ENCODE measurements around the gene TMEM132D.

The TMEM132D gene

DNA sequence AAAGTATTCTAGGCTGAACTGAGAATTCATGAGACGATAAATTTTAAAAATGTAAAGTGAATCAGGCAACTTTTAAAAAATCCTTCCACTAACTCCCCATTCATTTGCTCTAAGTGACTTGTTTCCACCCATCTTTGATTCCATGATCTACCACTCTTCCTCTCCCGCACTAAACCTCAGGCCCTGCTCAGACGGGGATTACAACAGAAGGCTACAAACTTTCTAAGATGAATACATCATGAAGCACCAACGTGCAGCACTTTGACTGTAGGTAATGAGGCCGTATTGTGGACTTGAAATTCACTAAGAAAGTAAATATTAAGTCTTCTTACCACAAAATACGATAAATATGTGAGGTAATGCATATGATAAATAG, 30.0 kb downstream of the TMEM132D start:
- FAIRE-seq (no peak), DNase-seq (ENCODE audit: low spot score) (no peak)

GRCh38 chr12:129873111-129873832, 30.6 kb downstream of the TMEM132D start:
- FAIRE-seq (no peak), DNase-seq (ENCODE audit: low spot score) (no peak)

GRCh38 chr12:129871991-129872972, 31.5 kb downstream of the TMEM132D start:
- DNase-seq (ENCODE audit: low spot score), result no peak
- FAIRE-seq, result no peak

DNA sequence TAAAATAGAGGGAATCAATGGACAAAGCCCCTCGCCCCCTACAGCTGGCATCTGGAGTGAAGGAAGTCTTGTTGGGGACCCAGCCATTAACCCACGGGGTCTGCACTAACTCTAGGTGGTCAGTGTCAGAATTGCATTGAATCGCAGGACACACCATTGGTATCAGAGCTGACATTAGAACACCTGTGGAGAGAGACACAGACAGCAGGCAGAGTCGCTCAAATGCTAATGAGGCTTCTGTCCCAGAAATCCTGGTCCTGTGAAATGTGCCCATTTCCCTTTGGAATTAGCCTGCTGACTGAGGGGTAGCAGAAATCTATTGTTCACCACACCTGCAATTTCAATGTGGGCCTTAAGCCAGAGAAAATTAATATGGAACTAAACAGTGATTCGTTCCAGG, 33.0 kb downstream of the TMEM132D start:
- FAIRE-seq (no peak), DNase-seq (ENCODE audit: low spot score) (no peak)

- no peak for DNase-seq (ENCODE audit: low spot score)
- no peak for FAIRE-seq
These were observed 33.7 kb downstream of the TMEM132D start for GRCh38 chr12:129870136-129870535.

GRCh38 chr12:129868575-129868974, 35.2 kb downstream of the TMEM132D start:
- no peak for FAIRE-seq
- DNase-seq (ENCODE audit: low spot score), result no peak

DNA sequence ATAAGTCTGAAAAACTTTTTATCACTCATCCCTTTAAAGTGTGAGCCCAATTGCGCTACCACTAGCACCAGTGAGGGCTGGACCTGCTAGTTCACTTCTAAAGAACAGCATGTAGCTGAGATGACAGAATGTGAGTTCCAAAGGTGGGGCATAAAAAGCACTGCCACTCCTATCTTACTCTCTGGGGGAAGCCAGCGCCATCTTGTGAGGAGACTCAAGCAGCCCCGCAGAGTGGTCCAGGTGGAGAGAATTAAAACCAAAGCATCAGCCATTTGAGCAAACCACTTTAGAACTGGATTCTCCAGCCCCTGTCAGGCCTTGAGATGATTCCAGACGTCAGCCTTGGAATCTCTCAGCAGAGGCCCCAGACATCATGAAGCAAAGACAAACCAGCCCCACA, 39.9 kb downstream of the TMEM132D start:
- FAIRE-seq (no peak), DNase-seq (ENCODE audit: low spot score) (no peak)

- FAIRE-seq (no peak), DNase-seq (ENCODE audit: low spot score) (no peak)
These were observed 41.2 kb downstream of the TMEM132D start for GRCh38 chr12:129862561-129863175.

DNA sequence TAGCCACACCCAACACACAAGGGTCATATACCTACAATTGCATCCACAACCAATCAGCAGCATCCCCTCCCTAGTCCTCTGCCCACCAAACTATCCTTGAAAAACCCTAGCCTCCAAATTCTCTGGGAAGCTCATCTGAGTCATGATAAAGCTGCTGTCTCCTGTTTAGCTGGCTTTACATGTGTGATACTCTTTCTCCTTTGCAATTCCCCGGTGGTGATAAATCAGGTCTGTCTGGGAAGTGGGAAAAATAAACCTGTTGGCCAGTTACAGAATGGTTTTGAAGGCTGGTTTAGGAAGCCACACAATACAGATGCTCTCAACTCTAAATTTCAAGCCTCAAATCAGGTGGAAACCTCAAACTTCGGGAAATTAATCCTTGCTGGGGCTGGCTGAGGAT, 41.9 kb downstream of the TMEM132D start:
- no peak for DNase-seq (ENCODE audit: low spot score)
- FAIRE-seq, result no peak

- FAIRE-seq, result no peak
These were observed 49.2 kb downstream of the TMEM132D start for GRCh38 chr12:129854591-129854990.

GRCh38 chr12:129851296-129851695, 52.5 kb downstream of the TMEM132D start:
- DNase-seq (ENCODE audit: low spot score) (no peak), FAIRE-seq (no peak)

More at GRCh38 chr12:129854591-129854990, 49.2 kb downstream of the TMEM132D start:
- no peak for DNase-seq (ENCODE audit: low spot score)

- no peak for FAIRE-seq
- DNase-seq (ENCODE audit: low spot score), result no peak
These were observed 54.9 kb downstream of the TMEM132D start for GRCh38 chr12:129848876-129849275.

GRCh38 chr12:129847063-129847462, 56.8 kb downstream of the TMEM132D start:
- DNase-seq (ENCODE audit: low spot score) (no peak), FAIRE-seq (no peak)

DNA sequence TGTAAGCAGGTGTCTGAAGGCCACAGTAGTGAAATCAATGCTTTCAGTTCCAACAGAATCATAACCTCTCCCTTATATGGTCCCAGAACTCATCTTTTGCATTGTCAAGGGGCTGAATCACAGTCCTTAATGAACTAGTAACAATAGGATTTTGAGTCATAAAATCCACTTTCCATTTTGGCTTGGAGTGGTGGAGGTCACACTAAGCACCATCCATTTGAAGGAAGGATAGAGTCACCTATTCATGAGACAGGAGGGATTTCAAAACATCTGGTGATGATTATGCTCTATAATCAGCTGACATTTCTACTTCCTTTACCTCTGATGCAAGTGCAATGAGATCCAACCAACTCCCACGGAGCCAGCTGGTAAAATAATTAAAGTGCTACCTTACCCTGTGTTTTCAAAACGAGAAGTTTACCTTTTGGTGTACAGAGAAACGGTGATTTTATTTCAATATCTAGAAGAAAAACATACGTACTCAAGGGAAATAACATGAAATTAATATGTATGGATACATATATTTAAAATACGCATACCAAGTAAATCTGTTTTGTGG, 59.1 kb downstream of the TMEM132D start:
- DNase-seq (ENCODE audit: low spot score) (peak; percentile 11), FAIRE-seq (no peak)

DNA sequence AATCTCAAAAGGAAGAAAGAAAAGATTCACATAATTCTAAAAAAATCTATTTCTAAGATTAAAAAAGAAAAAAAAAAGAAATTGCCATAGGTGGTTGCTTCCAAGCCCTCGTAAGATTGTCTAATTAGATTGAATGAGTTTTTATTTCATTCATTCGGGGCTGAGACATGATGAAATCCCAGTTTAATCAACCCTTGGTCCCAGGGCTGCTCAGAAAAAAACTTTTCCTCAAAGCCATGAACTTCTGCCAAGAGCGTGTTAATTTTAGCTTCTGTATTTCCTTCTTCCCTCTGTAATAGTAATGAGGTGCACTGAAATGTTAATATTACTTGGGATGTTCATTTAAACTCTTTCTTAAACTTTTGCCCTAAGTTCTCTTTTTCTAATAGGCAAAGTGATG, 62.6 kb downstream of the TMEM132D start:
- no peak for DNase-seq (ENCODE audit: low spot score)

GRCh38 chr12:129840145-129840884, 63.5 kb downstream of the TMEM132D start:
- DNase-seq (ENCODE audit: low spot score) (no peak), FAIRE-seq (no peak)

More for the DNA sequence above, 62.6 kb downstream of the TMEM132D start:
- no peak for FAIRE-seq

GRCh38 chr12:129839679-129840078, 64.1 kb downstream of the TMEM132D start:
- FAIRE-seq, result no peak
- peak; percentile 6 for DNase-seq (ENCODE audit: low spot score)

- FAIRE-seq (no peak), DNase-seq (ENCODE audit: low spot score) (no peak)
These were observed 72.5 kb downstream of the TMEM132D start for GRCh38 chr12:129831294-129831693.

GRCh38 chr12:129830796-129831195, 73.0 kb downstream of the TMEM132D start:
- no peak for DNase-seq (ENCODE audit: low spot score)
- FAIRE-seq, result no peak

GRCh38 chr12:129827866-129828384, 75.9 kb downstream of the TMEM132D start:
- DNase-seq (ENCODE audit: low spot score), result no peak
- FAIRE-seq, result no peak

All from RCC 7860 (cell line).